ENCODE data around the gene C1QTNF6.

The C1QTNF6 gene

DNA sequence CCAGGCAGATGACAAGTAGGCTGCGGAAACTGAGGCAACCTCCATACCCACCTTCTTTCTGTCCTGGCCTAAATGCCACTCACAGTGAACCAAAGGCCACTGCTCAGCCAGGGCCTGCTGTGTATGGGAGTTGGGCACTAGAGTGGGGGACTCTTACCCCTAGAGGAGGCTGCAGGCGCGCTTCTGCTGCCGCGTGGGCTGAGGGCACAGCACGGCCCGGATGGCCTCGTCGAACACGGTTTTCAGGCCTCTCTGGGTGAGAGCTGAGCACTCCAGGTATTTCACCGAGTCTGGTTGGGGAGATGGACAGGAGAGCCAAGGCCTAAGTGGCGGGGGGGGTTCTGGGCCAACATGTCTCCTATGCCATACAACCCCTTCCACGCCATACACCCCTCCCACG is 38.5 kb upstream of the C1QTNF6 start:
- TF ChIP-seq, protein P1, sequence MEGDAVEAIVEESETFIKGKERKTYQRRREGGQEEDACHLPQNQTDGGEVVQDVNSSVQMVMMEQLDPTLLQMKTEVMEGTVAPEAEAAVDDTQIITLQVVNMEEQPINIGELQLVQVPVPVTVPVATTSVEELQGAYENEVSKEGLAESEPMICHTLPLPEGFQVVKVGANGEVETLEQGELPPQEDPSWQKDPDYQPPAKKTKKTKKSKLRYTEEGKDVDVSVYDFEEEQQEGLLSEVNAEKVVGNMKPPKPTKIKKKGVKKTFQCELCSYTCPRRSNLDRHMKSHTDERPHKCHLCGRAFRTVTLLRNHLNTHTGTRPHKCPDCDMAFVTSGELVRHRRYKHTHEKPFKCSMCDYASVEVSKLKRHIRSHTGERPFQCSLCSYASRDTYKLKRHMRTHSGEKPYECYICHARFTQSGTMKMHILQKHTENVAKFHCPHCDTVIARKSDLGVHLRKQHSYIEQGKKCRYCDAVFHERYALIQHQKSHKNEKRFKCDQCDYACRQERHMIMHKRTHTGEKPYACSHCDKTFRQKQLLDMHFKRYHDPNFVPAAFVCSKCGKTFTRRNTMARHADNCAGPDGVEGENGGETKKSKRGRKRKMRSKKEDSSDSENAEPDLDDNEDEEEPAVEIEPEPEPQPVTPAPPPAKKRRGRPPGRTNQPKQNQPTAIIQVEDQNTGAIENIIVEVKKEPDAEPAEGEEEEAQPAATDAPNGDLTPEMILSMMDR (IDR thresholded peaks at IDR 0.05; ENCODE audit: control insufficient read depth, extremely low read depth, insufficient read depth), result no peak
- H3K4me3 ChIP-seq (ENCODE audit: low read depth, low read length), result no peak overlapping the region
- no peak for DNase-seq (ENCODE audit: low read depth)

DNA sequence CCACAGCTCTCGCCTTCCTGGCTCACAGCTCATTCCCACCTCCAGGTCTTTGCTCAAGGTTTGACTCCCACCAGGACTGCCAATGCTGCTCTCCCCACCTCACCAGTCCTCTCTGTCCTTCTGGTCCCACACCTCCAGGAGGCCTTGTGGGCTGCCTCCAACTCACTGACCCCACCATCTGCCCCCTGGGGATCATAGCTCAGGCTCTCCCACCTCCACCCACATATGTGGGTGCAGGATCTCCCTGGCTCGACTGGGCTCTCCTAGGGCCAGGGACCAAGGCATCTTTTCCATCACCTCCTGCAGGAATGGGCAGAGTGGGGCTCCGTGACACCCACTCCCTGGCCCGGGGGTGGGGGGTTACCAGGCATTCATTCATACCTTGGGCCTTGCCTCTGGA is 38.0 kb upstream of the C1QTNF6 start:
- no peak overlapping the region for H3K4me3 ChIP-seq (ENCODE audit: low read depth, low read length)
- no peak for DNase-seq (ENCODE audit: low read depth)
- TF ChIP-seq, protein P1 (IDR thresholded peaks at IDR 0.05; ENCODE audit: control insufficient read depth, extremely low read depth, insufficient read depth), result no peak

DNA sequence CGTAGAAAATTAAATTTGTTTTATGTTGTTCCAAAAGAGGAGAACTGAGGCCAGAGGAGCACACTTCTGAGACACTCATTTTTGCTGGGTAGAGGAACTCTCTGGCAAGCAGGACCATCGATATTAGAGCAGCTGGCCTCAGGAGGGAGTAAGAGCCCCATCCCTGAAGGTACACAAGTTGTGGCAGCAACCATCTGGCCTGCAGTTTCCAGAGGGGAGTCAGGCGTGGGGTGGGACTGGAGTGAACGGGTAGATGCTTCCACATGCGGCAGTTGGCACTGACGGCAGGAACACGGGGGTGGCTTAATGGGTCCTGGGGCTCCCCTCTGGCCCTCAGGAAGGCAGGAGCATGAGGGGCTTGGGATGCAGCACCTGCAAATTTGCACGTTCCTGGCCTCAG is 37.4 kb upstream of the C1QTNF6 start:
- no peak overlapping the region for H3K4me3 ChIP-seq (ENCODE audit: low read depth, low read length)
- no peak for DNase-seq (ENCODE audit: low read depth)
- TF ChIP-seq, protein P1 (IDR thresholded peaks at IDR 0.05; ENCODE audit: control insufficient read depth, extremely low read depth, insufficient read depth), result peak; percentile 6; the same call in 1 of the 2 replicates

DNA sequence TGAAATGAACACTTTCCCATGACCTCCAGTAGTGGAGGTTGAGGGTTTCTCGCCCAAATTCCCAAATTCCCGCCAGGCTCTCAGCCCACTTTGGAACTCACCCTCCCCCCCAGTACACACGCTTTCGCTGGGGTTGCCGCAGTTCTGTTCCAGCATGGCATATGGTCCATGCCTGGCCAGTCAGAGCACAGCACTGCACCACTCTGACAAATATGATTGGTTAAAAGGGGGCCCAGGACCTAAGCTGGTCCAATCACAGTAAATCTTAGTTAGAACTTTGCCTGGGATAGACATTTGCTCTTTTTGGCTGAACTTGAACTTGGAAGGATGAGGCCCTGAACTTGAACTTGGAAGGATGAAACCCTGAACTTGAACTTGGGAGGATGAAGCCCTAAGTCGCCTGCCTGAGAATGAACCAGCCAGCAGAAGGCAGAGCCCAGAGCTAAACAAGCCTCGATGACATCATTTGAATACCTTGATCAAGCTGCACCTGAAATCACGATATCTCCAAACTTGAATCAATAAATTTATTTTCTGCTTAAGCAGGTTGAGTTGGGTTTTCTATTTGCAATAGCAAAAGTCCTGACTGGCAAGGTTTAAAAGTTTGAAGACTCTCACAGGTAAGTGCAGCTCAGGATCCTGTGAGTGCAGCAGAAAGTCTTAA is 36.8 kb upstream of the C1QTNF6 start:
- TF ChIP-seq, protein P1 (IDR thresholded peaks at IDR 0.05; ENCODE audit: control insufficient read depth, extremely low read depth, insufficient read depth), result no peak
- no peak for DNase-seq (ENCODE audit: low read depth)
- H3K4me3 ChIP-seq (ENCODE audit: low read depth, low read length), result no peak overlapping the region

DNA sequence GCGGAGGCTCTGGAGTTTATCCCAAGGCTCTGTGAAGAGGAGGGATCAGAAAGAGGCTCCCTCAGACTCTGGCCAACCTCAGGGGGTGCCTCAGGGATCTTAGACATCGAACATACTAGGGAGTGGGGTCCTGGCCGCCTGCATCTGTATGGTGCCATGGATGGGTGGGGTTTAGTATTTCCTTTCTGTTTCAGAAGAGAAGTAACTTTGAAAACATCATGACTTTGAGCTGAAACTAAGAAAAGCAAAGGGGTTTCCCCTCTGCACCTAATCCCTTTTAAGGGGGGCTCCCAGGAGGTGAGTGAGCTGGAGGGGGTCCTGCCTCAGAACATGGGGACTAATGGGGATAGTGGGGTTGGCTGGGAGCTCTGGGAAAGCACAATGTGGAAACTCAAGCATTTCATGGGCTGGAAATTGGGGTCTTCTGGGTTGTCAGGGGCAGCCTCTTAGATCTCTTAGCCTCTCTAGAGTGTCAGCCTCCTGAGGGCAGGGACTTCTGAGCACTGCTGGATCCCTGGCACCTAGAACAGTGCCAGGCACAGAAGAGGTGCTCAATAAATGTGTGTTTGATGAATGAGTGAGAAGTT is 36.0 kb upstream of the C1QTNF6 start:
- TF ChIP-seq, protein P1 (IDR thresholded peaks at IDR 0.05; ENCODE audit: control insufficient read depth, extremely low read depth, insufficient read depth), result no peak
- no peak overlapping the region for H3K4me3 ChIP-seq (ENCODE audit: low read depth, low read length)
- DNase-seq (ENCODE audit: low read depth), result no peak

DNA sequence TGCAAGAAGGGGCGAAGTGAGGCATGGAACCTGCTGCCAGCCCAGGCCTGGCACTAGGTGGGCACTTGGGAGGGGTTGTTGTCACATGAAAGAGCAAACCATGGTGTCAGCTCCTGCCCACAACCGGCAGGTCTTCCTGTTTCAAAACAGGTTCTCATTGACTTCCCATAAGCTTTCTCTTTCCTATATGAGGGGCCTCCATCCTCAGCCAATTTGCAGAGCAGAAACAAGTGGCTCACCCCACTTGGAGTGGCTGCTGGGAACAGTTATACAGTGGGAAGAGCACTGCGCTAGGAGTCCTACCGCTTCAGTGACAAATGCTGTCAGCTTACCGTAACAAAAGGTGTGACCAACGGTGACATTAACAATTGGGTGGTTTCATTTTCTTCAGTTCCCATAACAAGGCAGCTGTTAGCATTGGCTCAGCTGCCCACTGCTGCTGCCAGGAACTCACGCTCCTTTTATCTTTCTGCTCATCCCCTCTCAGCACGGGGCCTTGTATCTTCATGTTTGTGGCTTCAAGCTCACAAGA is 34.5 kb upstream of the C1QTNF6 start:
- no peak overlapping the region for H3K4me3 ChIP-seq (ENCODE audit: low read depth, low read length)
- TF ChIP-seq, protein P1 (IDR thresholded peaks at IDR 0.05; ENCODE audit: control insufficient read depth, extremely low read depth, insufficient read depth), result no peak
- no peak for DNase-seq (ENCODE audit: low read depth)

All from LNCaP clone FGC (cell line).